Pulmonary artery endothelial cell (primary cell): ENCODE results near the gene RAB12. TPM values are rescaled to one million over a fixed set of nuclear protein-coding genes. Genes with fewer than 3 reads are reported as not detected.
A peak's percentile ranks its signal among the peaks of the same experiment; 100 is the strongest.
"Not testable (repeated sequence)": the region's sequence is repeated elsewhere in the genome, so short reads cannot be mapped to it uniquely, and the experiment has no call there.

Experiments used
- DNase-seq: peaks from one replicate; pipeline ENCODE4 v3.0.0-alpha.2; 2011; ENCODE audit warnings: low read depth, low spot score
- total RNA-seq: library from RNA; depleted of rRNA; stranded (reverse); fragments of >200 nt; gene quantifications from 2 replicates; pipeline ENCODE4 v1.2.3, GENCODE V29; 2014

The RAB12 gene
- total RNA-seq, 1 donor from 2014 or later, result 81.9 TPM

GRCh38 chr18:8643326-8643878 lies 34.2 kb downstream of the RAB12 start:
- DNase-seq, result no peak

GRCh38 chr18:8647359-8647758 lies 38.1 kb downstream of the RAB12 start:
- not testable (repeated sequence) for DNase-seq

GRCh38 chr18:8651478-8652261 lies 42.4 kb downstream of the RAB12 start:
- DNase-seq, result not testable (repeated sequence)

GRCh38 chr18:8654503-8655451 lies 45.5 kb downstream of the RAB12 start:
- no peak for DNase-seq

GRCh38 chr18:8656232-8656631 lies 47.0 kb downstream of the RAB12 start:
- no peak for DNase-seq

DNA sequence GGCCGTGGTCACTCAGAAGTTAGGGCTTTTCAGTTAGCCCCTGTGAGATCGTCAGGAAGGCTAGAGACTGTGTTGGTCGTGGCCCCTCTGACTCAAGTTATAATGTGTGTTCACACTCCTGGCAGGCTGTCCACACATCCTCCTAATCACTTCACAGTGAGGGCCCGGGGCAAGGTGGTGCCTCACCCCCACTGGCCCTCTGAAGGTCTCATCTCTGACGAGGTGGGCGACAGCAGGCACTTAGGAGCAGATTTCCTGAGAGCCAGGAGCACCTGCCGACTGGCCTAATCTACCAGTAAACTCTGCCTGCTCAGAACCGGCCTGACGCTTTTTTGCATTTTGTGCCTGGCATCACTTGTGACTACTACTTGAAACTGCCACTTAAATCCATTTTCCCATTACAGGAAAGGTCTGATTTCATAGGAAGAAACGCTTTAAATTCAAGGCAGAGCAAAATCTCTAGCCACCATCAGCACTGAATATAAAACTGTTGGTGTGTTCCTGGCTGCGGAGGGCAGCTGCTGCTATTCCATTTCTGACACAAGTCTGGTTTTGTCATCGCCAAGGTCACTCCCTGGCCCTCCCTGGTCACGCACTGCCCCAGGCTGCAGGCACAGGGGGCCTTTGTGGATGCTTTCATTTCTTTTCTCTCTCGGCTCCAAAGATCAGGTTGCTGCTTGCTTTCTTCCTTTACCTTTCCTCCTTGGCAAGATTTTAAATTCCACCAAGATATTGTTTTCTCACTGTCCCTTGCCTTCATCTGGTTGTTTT lies 48.0 kb downstream of the RAB12 start:
- DNase-seq, result no peak

GRCh38 chr18:8657873-8658470 lies 48.7 kb downstream of the RAB12 start:
- DNase-seq, result no peak

GRCh38 chr18:8658858-8659485 lies 49.7 kb downstream of the RAB12 start:
- no peak for DNase-seq

DNA sequence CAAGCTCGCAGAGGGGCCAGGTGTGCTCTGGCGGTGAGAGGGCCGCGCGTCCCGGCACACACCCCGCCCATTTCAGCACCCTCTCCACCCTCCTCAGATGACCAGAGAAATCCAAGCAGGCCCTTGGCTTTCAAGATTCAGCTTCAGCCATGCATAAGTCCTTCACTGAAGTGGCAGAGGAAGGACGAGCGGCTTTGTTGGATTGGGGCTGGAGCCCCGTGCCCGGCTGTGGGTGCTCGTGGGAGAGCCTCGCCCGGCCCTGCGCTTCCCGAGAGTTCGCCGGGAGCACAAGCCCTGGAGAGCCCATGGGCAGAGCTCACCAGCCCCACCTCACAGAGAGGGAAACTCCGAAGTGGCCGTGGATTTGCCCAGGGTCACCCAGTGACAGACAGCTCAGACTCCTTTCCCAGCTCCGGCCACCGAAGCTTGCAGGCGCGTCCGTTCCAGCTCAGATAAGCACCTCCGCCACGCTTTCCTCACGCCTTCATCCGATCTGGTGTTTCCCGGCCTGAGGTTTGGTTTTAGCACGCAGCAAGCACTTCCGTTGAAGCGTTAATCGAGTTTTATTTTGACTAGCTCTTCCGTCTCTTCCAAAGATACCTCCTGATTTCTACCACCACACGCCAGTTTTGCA lies 50.5 kb downstream of the RAB12 start:
- DNase-seq, result no peak

GRCh38 chr18:8660316-8660715 lies 51.1 kb downstream of the RAB12 start:
- DNase-seq, result no peak

DNA sequence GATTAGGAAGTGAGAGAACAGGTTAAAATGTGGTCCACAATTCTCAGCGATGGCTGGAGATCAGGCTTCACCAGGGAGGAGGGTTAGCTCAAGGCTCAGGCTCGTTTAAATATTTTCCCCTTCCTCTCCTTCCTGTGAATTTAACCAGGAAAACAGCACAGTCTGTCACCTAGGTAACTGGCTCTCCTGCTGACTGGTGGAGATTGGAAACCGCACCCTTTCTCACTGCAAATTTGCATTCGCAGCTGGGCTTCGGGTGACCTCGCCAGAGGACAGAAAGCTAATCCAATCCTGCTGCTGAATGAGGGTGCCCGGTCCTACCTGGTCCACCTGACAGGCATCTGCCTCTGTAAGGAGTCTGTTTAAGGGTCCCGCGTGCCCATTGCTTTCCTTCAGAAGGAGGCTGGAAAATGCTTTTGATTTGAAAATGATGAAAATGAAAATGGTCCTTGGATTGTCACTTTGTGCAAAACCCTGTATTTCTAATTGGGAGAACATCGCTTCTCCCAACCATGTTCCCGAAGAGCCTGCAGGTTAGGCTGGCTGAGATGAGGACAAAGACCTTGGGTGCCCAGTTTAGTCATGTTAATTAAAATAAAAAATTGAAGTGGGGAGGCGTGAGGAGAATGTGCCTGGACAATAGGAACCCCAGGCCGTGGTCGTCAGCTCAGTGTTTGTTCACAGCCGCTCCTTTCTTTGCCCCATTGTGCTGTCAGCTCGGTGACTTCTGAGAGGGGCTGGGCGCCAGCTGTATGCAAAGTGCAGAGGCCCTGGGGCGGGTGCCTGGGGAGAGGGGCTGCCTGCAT lies 52.7 kb downstream of the RAB12 start:
- DNase-seq, result peak; percentile 13

GRCh38 chr18:8662560-8663255 lies 53.5 kb downstream of the RAB12 start:
- DNase-seq, result no peak

DNA sequence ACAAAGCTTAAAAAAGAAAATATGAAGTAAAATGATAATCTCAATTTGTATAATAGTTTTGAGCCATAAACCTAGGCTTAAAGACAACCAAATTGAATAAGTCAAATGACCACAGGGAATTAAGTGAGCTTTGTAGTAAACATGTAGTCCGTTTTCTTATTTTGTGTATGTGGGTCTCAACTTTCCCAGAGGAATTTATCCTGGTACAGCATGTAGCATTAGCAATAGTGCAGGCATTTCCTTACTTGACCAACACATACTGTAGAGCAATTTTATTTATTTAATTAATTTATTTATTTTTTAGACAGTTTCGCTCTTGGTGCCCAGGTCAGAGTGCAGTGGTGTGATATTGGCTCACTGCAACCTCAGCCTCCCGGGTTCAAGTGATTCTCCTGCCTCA lies 58.6 kb downstream of the RAB12 start:
- no peak for DNase-seq

- DNase-seq, result no peak
These were observed 59.1 kb downstream of the RAB12 start for GRCh38 chr18:8668381-8668780.

GRCh38 chr18:8669571-8669970 lies 60.3 kb downstream of the RAB12 start:
- DNase-seq, result no peak

DNA sequence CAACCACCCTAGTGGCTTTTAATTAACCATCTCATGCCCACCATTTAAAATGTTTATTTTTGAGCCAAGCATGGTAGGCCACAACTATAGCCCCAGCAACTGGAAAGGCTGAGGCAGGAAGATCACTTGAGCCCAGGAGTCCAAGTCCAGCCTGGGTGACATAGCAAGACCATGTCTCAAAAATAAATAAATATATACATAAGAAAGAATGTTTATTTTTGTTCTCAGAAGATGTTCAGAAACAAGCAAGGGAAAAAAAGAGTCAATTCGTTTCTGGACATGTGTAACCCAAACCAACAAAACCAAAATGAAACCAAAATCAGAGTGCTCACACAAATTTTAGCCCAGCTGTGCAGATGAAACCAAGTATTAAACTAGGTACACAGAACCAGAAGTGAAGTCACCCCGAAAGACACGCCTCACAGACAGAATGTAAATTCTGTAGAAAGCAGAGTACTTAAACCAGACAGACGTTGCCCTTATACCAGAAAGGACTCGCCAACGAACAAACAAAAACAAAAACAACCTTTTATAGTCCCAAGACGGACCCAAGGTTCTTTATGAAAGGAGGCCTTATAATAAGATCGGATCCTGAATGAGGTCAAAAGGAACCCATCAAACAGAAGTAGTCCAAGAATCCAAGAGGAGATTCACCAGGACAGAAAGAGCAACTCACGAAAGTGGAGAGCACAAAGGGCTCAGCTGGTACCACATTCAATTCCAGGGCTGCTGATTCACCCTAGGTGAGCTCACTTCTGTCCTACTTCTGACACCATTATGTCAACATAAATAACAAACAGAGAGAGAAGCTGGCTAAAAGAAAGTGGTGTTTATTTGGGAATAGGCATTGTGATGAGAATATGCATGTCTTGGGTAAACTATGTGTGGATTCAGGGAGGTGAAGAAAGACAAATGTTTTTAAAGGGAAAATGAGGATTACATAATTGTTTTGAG lies 64.3 kb downstream of the RAB12 start:
- no peak for DNase-seq

GRCh38 chr18:8675057-8675456 lies 65.8 kb downstream of the RAB12 start:
- DNase-seq, result no peak
